DND-41 (cell line): Measurements from ENCODE around the gene TKT.
A peak's percentile ranks its signal among the peaks of the same experiment; 100 is the strongest.
"Not testable (repeated sequence)": the region's sequence is repeated elsewhere in the genome, so short reads cannot be mapped to it uniquely, and the experiment has no call there.

Experiments
- ATAC-seq: fragments of 200-7000 bp; cut with Tn5 transposase; 3 replicates; pipeline ENCODE4 v1.9.1; 2021; ENCODE audit warnings: low read depth; ENCODE audit not compliant: insufficient read depth
- DNase-seq: peaks from one replicate; pipeline ENCODE4 v3.0.0-alpha.2; 2020
- H2AFZ ChIP-seq: 2 replicates; pipeline ENCODE4 v1.6.0; 2012; ENCODE audit warnings: low read depth, low read length
- H3K27ac ChIP-seq: 2 replicates; pipeline ENCODE4 v1.5.1; 2012; ENCODE audit warnings: low read length, inconsistent platforms
- H3K27me3 ChIP-seq: fragments of 200-600 bp; sonication (generic); 2 replicates; pipeline ENCODE4 v1.6.0; 2012; ENCODE audit warnings: low read length, mild to moderate bottlenecking, inconsistent platforms; ENCODE audit not compliant: insufficient read depth, poor library complexity
- H3K36me3 ChIP-seq: 2 replicates; pipeline ENCODE4 v1.5.1; 2012; ENCODE audit warnings: low read length, inconsistent platforms; ENCODE audit not compliant: insufficient read depth
- H3K4me1 ChIP-seq: 2 replicates; pipeline ENCODE4 v1.5.1; 2012; ENCODE audit warnings: mild to moderate bottlenecking, low read length; ENCODE audit not compliant: insufficient read depth
- H3K4me2 ChIP-seq: 2 replicates; pipeline ENCODE4 v1.6.0; 2012; ENCODE audit warnings: mild to moderate bottlenecking, moderate library complexity, low read length, inconsistent platforms; ENCODE audit not compliant: insufficient read depth
- H3K4me3 ChIP-seq, 2 experiments: fragments of 200-600 bp in 1 of 2; shearing (Covaris generic) in 1 of 2; 2 replicates each; pipeline ENCODE4 v1.5.1; 2012 to 2016; ENCODE audit warnings: inconsistent platforms in 2 of 2, low read length in 2 of 2, mild to moderate bottlenecking in 2 of 2, low read depth in 1 of 2, moderate library complexity in 1 of 2
- H3K79me2 ChIP-seq: 2 replicates; pipeline ENCODE4 v1.6.0; 2012; ENCODE audit warnings: low read length, inconsistent platforms; ENCODE audit not compliant: insufficient read depth
- H3K9ac ChIP-seq: 2 replicates; pipeline ENCODE4 v1.6.0; 2012; ENCODE audit warnings: low read depth, mild to moderate bottlenecking, inconsistent platforms, low read length, moderate library complexity
- H3K9me3 ChIP-seq: 2 replicates; pipeline ENCODE4 v1.5.1; 2012; ENCODE audit warnings: low read length, moderate library complexity, mild to moderate bottlenecking, inconsistent platforms; ENCODE audit not compliant: insufficient read depth, severe bottlenecking
- H4K20me1 ChIP-seq: 2 replicates; pipeline ENCODE4 v1.6.0; 2012; ENCODE audit warnings: low read length; ENCODE audit not compliant: insufficient read depth
- EZH2 ChIP-seq: IDR thresholded peaks from 3 replicates; pipeline ENCODE4 v1.6.1; 2012; ENCODE audit warnings: borderline replicate concordance, low read depth, mild to moderate bottlenecking, moderate library complexity, low read length, inconsistent platforms; ENCODE audit not compliant: severe bottlenecking
- TF ChIP-seq, protein P1 (sequence below): IDR thresholded peaks from 2 replicates; pipeline ENCODE4 v1.5.1; 2012; ENCODE audit warnings: borderline replicate concordance, low read length, moderate library complexity, mild to moderate bottlenecking; ENCODE audit not compliant: poor library complexity, severe bottlenecking; ENCODE audit errors: extremely low read depth

The TKT gene

DNA sequence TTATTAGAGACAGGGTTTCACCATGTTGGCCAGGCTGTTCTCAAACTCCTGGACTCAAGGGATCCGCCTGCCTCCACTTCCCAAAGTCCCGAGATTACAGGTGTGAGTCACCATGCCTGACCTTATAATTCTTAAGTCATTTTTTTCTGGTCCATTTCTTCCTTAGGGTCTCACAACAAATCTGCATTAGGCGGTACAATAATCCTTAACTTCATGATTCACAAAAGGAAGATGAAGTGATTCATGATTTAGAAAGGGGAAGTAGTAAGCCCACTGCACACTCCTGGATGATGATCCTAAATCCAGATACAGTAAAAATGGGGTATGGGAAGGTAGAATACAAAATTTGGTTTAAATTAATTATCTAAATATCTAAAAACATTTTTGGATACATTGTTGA is 45.0 kb upstream of the TKT start:
- no peak overlapping the region for H3K4me2 ChIP-seq
- no peaks in the 10 kb centered on the region for H3K4me1 ChIP-seq
- no peak overlapping the region for H3K4me3 ChIP-seq
- TF ChIP-seq EZH2, result no peak
- TF ChIP-seq, protein P1, sequence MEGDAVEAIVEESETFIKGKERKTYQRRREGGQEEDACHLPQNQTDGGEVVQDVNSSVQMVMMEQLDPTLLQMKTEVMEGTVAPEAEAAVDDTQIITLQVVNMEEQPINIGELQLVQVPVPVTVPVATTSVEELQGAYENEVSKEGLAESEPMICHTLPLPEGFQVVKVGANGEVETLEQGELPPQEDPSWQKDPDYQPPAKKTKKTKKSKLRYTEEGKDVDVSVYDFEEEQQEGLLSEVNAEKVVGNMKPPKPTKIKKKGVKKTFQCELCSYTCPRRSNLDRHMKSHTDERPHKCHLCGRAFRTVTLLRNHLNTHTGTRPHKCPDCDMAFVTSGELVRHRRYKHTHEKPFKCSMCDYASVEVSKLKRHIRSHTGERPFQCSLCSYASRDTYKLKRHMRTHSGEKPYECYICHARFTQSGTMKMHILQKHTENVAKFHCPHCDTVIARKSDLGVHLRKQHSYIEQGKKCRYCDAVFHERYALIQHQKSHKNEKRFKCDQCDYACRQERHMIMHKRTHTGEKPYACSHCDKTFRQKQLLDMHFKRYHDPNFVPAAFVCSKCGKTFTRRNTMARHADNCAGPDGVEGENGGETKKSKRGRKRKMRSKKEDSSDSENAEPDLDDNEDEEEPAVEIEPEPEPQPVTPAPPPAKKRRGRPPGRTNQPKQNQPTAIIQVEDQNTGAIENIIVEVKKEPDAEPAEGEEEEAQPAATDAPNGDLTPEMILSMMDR, result no peak
- no peaks in the 10 kb centered on the region for H4K20me1 ChIP-seq
- no peaks in the 10 kb centered on the region for H3K79me2 ChIP-seq
- no peak overlapping the region for H3K9ac ChIP-seq
- ATAC-seq (no peak), DNase-seq (no peak)
- H3K27ac ChIP-seq, result no peak overlapping the region
- no peaks in the 10 kb centered on the region for H3K9me3 ChIP-seq
- H3K27me3 ChIP-seq, result no peaks in the 10 kb centered on the region
- no peak overlapping the region for H2AFZ ChIP-seq
- peaks cover 46% of the 10 kb centered on the region for H3K36me3 ChIP-seq

DNA sequence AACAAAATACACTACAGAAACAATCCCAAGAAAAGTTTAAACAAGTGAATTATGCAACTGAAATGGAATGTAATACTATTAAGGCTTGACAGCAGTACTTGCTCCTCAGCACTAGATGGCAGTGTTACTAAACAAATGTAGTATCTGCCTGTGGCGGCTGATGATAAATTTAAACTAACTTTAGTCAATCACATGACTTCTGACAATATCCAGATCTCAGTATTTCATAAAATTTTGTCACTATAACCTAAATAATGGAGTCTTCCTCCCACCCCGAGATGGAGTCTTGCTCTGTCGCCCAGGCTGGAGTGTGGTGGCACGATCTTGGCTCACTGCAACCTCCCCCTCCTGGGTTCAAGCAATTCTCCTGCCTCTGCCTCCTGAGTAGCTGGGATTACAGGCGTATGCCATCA is 43.8 kb upstream of the TKT start:
- not testable (repeated sequence) for H3K4me3 ChIP-seq, DNase-seq
- H3K36me3 ChIP-seq, result peaks cover 46% of the 10 kb centered on the region

DNA sequence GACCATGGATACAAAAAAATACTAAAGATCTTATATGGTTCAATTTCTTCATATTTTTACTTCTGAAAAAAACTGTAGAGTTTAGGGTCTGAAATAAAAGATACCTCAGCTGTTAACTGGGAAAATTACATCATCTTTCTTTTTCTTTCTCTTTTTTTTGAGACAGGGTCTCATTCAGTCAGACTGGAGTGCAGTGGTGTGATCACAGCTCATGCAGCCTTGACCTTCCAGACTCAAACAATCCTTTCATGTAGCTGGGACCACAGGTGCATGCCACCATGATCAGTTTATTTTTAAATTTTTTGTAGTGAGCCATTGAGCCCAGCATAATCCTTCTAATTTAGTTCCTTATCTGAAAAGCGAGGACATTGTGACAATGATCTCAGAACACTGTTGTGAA is 39.6 kb upstream of the TKT start:
- ATAC-seq (no peak), DNase-seq (no peak)
- H3K79me2 ChIP-seq, result no peaks in the 10 kb centered on the region
- no peak overlapping the region for H3K9ac ChIP-seq
- no peaks in the 10 kb centered on the region for H3K27me3 ChIP-seq
- H3K36me3 ChIP-seq, result peaks cover 36% of the 10 kb centered on the region
- H3K4me2 ChIP-seq, result no peak overlapping the region
- H3K9me3 ChIP-seq, result no peaks in the 10 kb centered on the region
- no peaks in the 10 kb centered on the region for H4K20me1 ChIP-seq
- no peak overlapping the region for H3K27ac ChIP-seq
- H3K4me1 ChIP-seq, result no peaks in the 10 kb centered on the region
- TF ChIP-seq EZH2, result no peak
- TF ChIP-seq, protein P1, result no peak
- no peak overlapping the region for H2AFZ ChIP-seq
- H3K4me3 ChIP-seq, result no peak overlapping the region

More for the DNA sequence above, 43.8 kb upstream of the TKT start:
- peak; percentile 84 for ATAC-seq
- H3K27me3 ChIP-seq, H2AFZ ChIP-seq, H3K9me3 ChIP-seq, H3K4me1 ChIP-seq, H3K27ac ChIP-seq, H3K9ac ChIP-seq, H3K79me2 ChIP-seq, H4K20me1 ChIP-seq, H3K4me2 ChIP-seq: not testable (repeated sequence)
- TF ChIP-seq, protein P1, result peak; percentile 94

DNA sequence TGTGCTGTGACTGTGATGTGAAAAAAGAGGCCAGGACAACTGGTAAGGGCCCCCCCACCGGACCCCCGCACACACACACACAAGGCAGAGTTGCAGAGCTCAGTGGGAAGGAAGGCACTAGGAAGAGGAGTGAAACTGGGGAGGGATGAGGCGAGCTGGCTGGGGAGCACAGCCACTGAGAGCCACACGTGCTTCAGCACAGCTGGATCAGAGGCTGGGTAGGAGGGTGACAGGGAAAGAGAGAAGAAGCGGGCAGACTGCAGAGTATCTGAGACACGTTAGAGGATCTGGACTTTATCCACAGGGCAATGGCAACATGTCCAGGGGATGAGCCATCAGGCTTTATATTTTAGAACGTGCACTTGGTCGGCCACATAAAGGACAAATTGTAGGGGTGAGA is 38.0 kb upstream of the TKT start:
- no peak overlapping the region for H2AFZ ChIP-seq
- H3K9me3 ChIP-seq, result no peaks in the 10 kb centered on the region
- H3K27me3 ChIP-seq, result no peaks in the 10 kb centered on the region
- no peaks in the 10 kb centered on the region for H4K20me1 ChIP-seq
- DNase-seq, result no peak
- peaks cover 36% of the 10 kb centered on the region for H3K36me3 ChIP-seq
- no peak overlapping the region for H3K27ac ChIP-seq
- no peak overlapping the region for H3K9ac ChIP-seq
- no peaks in the 10 kb centered on the region for H3K4me1 ChIP-seq
- no peak for TF ChIP-seq EZH2
- TF ChIP-seq, protein P1, result no peak
- no peak overlapping the region for H3K4me3 ChIP-seq
- no peak overlapping the region for H3K4me2 ChIP-seq
- ATAC-seq, result no peak
- no peaks in the 10 kb centered on the region for H3K79me2 ChIP-seq
